ENCODE data around the gene HCK.

HCK gene

GRCh38 chr20:32034581-32035425 lies 17.2 kb upstream of the HCK start:
- Histone ChIP-seq H3K9ac (peak overlapping the region; percentile 15 to 74 (median 49); a peak in 17 of 22 replicates), H3K36me3 (no peaks in the 10 kb centered on the region), H3K9me3 (replicated peaks in 1 of 11) (peaks cover 0 to 16% (median 11%) of the 10 kb centered on the region in 11 experiments; a peak in 16 of 22 replicates), H3K4me3 (0 out of 20 replicates have a peak overlapping the region, but pooled peaks of 1 of the 10 experiments have one; percentile 13), H3K4me2 (peak overlapping the region; percentile 61 to 92 (median 84)), H3K4me1 (peaks cover 56 to 97% (median 88%) of the 10 kb centered on the region in 10 experiments), H4K20me1 (no peaks in the 10 kb centered on the region), H3K27me3 (peaks cover 0 to 4% (median 0%) of the 10 kb centered on the region in 11 experiments; a peak in 1 of 22 replicates), H3K27ac (peak overlapping the region; percentile 28 to 96 (median 89); a peak in 21 of 22 replicates)
- peak in 4 of 11 experiments; percentile 10 to 50 (median 28); a peak in 3 of 22 replicates for TF ChIP-seq Cebpa-rat (IDR thresholded peaks at IDR 0.05)

- no peaks in the 10 kb centered on the region for H4K20me1 ChIP-seq
- peaks cover 0 to 16% (median 11%) of the 10 kb centered on the region in 11 experiments; a peak in 16 of 22 replicates for H3K9me3 ChIP-seq (replicated peaks in 1 of 11)
- peak overlapping the region; percentile 61 to 92 (median 84) for H3K4me2 ChIP-seq
- peak overlapping the region in 10 of 11 experiments; percentile 34 to 74 (median 50); a peak in 17 of 22 replicates for H3K9ac ChIP-seq
- peak overlapping the region in 10 of 11 experiments; percentile 68 to 96 (median 89); a peak in 21 of 22 replicates for H3K27ac ChIP-seq
- no peaks in the 10 kb centered on the region for H3K36me3 ChIP-seq
- H3K4me3 ChIP-seq, result no peak overlapping the region
- no peak for TF ChIP-seq Cebpa-rat (IDR thresholded peaks at IDR 0.05)
- H3K27me3 ChIP-seq, result peaks cover 0 to 4% (median 0%) of the 10 kb centered on the region in 11 experiments; a peak in 1 of 22 replicates
- peaks cover 62 to 96% (median 92%) of the 10 kb centered on the region in 10 experiments for H3K4me1 ChIP-seq
Observed at GRCh38 chr20:32035426-32035779, 16.6 kb upstream of the HCK start.

GRCh38 chr20:32036252-32036651 lies 15.8 kb upstream of the HCK start:
- Histone ChIP-seq H3K36me3 (no peaks in the 10 kb centered on the region), H4K20me1 (no peaks in the 10 kb centered on the region), H3K4me1 (peaks cover 71 to 96% (median 94%) of the 10 kb centered on the region in 10 experiments), H3K4me2 (peak overlapping the region; percentile 46 to 92 (median 84)), H3K27me3 (no peaks in the 10 kb centered on the region), H3K4me3 (peak overlapping the region in 2 of 10 experiments; percentile 21 to 31; a peak in 1 of 20 replicates), H3K9ac (peak overlapping the region in 9 of 11 experiments; percentile 34 to 74 (median 52); a peak in 13 of 22 replicates), H3K27ac (peak overlapping the region; percentile 16 to 96 (median 89); a peak in 21 of 22 replicates), H3K9me3 (replicated peaks in 1 of 11) (peaks cover 0 to 16% (median 11%) of the 10 kb centered on the region in 11 experiments; a peak in 16 of 22 replicates)
- no peak for TF ChIP-seq Cebpa-rat (IDR thresholded peaks at IDR 0.05)

GRCh38 chr20:32036716-32037485 lies 15.1 kb upstream of the HCK start:
- Histone ChIP-seq H3K9ac (peak overlapping the region in 9 of 11 experiments; percentile 16 to 74 (median 52); a peak in 12 of 22 replicates), H3K36me3 (no peaks in the 10 kb centered on the region), H3K4me3 (peak overlapping the region in 1 of 10 experiments; percentile 31; a peak in 1 of 20 replicates), H3K27me3 (no peaks in the 10 kb centered on the region), H4K20me1 (no peaks in the 10 kb centered on the region), H3K9me3 (replicated peaks in 1 of 11) (peaks cover 0 to 16% (median 11%) of the 10 kb centered on the region in 11 experiments; a peak in 16 of 22 replicates), H3K4me2 (peak overlapping the region; percentile 46 to 92 (median 84)), H3K27ac (peak overlapping the region; percentile 16 to 96 (median 89)), H3K4me1 (peaks cover 77 to 96% (median 95%) of the 10 kb centered on the region in 10 experiments)
- peak in 4 of 11 experiments; percentile 11 to 62 (median 28); a peak in 4 of 22 replicates for TF ChIP-seq Cebpa-rat (IDR thresholded peaks at IDR 0.05)

- H3K36me3 ChIP-seq, result no peaks in the 10 kb centered on the region
- peaks cover 0 to 16% (median 11%) of the 10 kb centered on the region in 11 experiments; a peak in 16 of 22 replicates for H3K9me3 ChIP-seq (replicated peaks in 1 of 11)
- peak overlapping the region in 10 of 11 experiments; percentile 53 to 96 (median 90); a peak in 19 of 22 replicates for H3K27ac ChIP-seq
- H3K27me3 ChIP-seq, result no peaks in the 10 kb centered on the region
- no peaks in the 10 kb centered on the region for H4K20me1 ChIP-seq
- no peak for TF ChIP-seq Cebpa-rat (IDR thresholded peaks at IDR 0.05)
- peak overlapping the region in 9 of 11 experiments; percentile 21 to 92 (median 86); a peak in 12 of 22 replicates for H3K4me2 ChIP-seq
- peaks cover 85 to 98% (median 96%) of the 10 kb centered on the region in 10 experiments for H3K4me1 ChIP-seq
- H3K4me3 ChIP-seq, result peak overlapping the region in 1 of 10 experiments; percentile 1; a peak in 2 of 20 replicates
- H3K9ac ChIP-seq, result no peak overlapping the region
Observed at GRCh38 chr20:32037929-32038328, 14.1 kb upstream of the HCK start.

- H3K27me3 ChIP-seq, result no peaks in the 10 kb centered on the region
- H4K20me1 ChIP-seq, result no peaks in the 10 kb centered on the region
- peak overlapping the region; percentile 5 to 55 (median 38); a peak in 14 of 20 replicates for H3K4me3 ChIP-seq
- TF ChIP-seq Cebpa-rat (IDR thresholded peaks at IDR 0.05), result peak in 7 of 11 experiments; percentile 37 to 83 (median 71); a peak in 11 of 22 replicates
- peak overlapping the region; percentile 87 to 93 (median 90) for H3K4me2 ChIP-seq
- H3K9me3 ChIP-seq (replicated peaks in 1 of 11), result peaks cover 0 to 31% (median 15%) of the 10 kb centered on the region in 11 experiments; a peak in 16 of 22 replicates
- H3K4me1 ChIP-seq, result peaks cover 63 to 96% (median 83%) of the 10 kb centered on the region in 10 experiments
- peak overlapping the region; percentile 53 to 96 (median 89); a peak in 21 of 22 replicates for H3K27ac ChIP-seq
- peak overlapping the region; percentile 64 to 86 (median 78) for H3K9ac ChIP-seq
- H3K36me3 ChIP-seq, result no peaks in the 10 kb centered on the region
Observed at GRCh38 chr20:32040142-32040953, 11.7 kb upstream of the HCK start.

GRCh38 chr20:32045999-32046398 lies 6.0 kb upstream of the HCK start:
- no peak for TF ChIP-seq Cebpa-rat (IDR thresholded peaks at IDR 0.05)
- peaks cover 0 to 14% (median 4%) of the 10 kb centered on the region in 11 experiments; a peak in 9 of 22 replicates for H3K9me3 ChIP-seq (replicated peaks in 1 of 11)
- H3K27me3 ChIP-seq, result 0 out of 22 replicates have a peak, but pooled peaks cover 0 to under 1% (median 0%) of the 10 kb centered on the region in 11 experiments
- no peak overlapping the region for H3K4me3 ChIP-seq
- H3K4me2 ChIP-seq, result peak overlapping the region in 3 of 11 experiments; percentile 1 to 31 (median 3); a peak in 4 of 22 replicates
- peaks cover 21 to 80% (median 43%) of the 10 kb centered on the region in 10 experiments for H3K4me1 ChIP-seq
- H3K27ac ChIP-seq, result peak overlapping the region in 1 of 11 experiments; percentile 13; a peak in 4 of 22 replicates
- no peaks in the 10 kb centered on the region for H4K20me1 ChIP-seq
- no peak overlapping the region for H3K9ac ChIP-seq
- no peaks in the 10 kb centered on the region for H3K36me3 ChIP-seq
